HG02610 (cell line): ENCODE data around the gene KIAA2012.

Source experiments
- ATAC-seq: cut with Tn5 transposase; IDR thresholded peaks from one replicate; pipeline ENCODE4 v1.9.1; 2021; ENCODE audit warnings: mild to moderate bottlenecking, moderate library complexity; ENCODE audit not compliant: unreplicated experiment

KIAA2012 gene

GRCh38 chr2:202147775-202148174, 74.7 kb downstream of the KIAA2012 start:
- ATAC-seq, result no peak

- no peak for ATAC-seq
These were observed 75.6 kb downstream of the KIAA2012 start for GRCh38 chr2:202148515-202149154.

- no peak for ATAC-seq
These were observed 76.2 kb downstream of the KIAA2012 start for GRCh38 chr2:202149155-202149762.

GRCh38 chr2:202149936-202150335, 76.9 kb downstream of the KIAA2012 start:
- ATAC-seq, result no peak

- no peak for ATAC-seq
These were observed 79.2 kb downstream of the KIAA2012 start for GRCh38 chr2:202152104-202152715.

GRCh38 chr2:202154613-202155012, 81.6 kb downstream of the KIAA2012 start:
- no peak for ATAC-seq

GRCh38 chr2:202157211-202157990, 84.3 kb downstream of the KIAA2012 start:
- ATAC-seq, result no peak

- ATAC-seq, result no peak
These were observed 85.7 kb downstream of the KIAA2012 start for GRCh38 chr2:202158796-202159195.

GRCh38 chr2:202161151-202161835, 88.2 kb downstream of the KIAA2012 start:
- ATAC-seq, result no peak

GRCh38 chr2:202164411-202164810, 91.4 kb downstream of the KIAA2012 start:
- no peak for ATAC-seq

GRCh38 chr2:202165208-202165607, 92.2 kb downstream of the KIAA2012 start:
- ATAC-seq, result no peak

GRCh38 chr2:202165945-202166344, 92.9 kb downstream of the KIAA2012 start:
- ATAC-seq, result no peak

GRCh38 chr2:202169131-202169530, 96.1 kb downstream of the KIAA2012 start:
- no peak for ATAC-seq

GRCh38 chr2:202169832-202170424, 96.9 kb downstream of the KIAA2012 start:
- ATAC-seq, result no peak

- no peak for ATAC-seq
These were observed 98.3 kb downstream of the KIAA2012 start for GRCh38 chr2:202171241-202171825.

- peak; percentile 86 for ATAC-seq
These were observed 99.6 kb downstream of the KIAA2012 start for GRCh38 chr2:202172439-202173211.

GRCh38 chr2:202178346-202178958, 105.4 kb downstream of the KIAA2012 start:
- no peak for ATAC-seq

- no peak for ATAC-seq
These were observed 111.5 kb downstream of the KIAA2012 start for GRCh38 chr2:202184557-202184956.

- ATAC-seq, result no peak
These were observed 112.1 kb downstream of the KIAA2012 start for GRCh38 chr2:202185156-202185555.
